Kidney tubule cell (primary cell): Measurements from ENCODE around the gene PCNX4.

ENCODE experiments used
- DNase-seq: peaks from one replicate; pipeline ENCODE4 v3.0.0-alpha.2; 2018; ENCODE audit warnings: low spot score

Gene PCNX4

GRCh38 chr14:60206249-60206670 is 114.5 kb downstream of the PCNX4 start:
- DNase-seq: no peak

- DNase-seq: no peak
Observed at GRCh38 chr14:60206837-60207533, 115.3 kb downstream of the PCNX4 start.

GRCh38 chr14:60210703-60211102 is 119.0 kb downstream of the PCNX4 start:
- DNase-seq: no peak

- no peak for DNase-seq
Observed at GRCh38 chr14:60211153-60211552, 119.4 kb downstream of the PCNX4 start.

- no peak for DNase-seq
Observed at GRCh38 chr14:60212503-60213371, 121.0 kb downstream of the PCNX4 start.

GRCh38 chr14:60214003-60214402 is 122.3 kb downstream of the PCNX4 start:
- DNase-seq: no peak

- no peak for DNase-seq
Observed at GRCh38 chr14:60214415-60215126, 122.8 kb downstream of the PCNX4 start.

GRCh38 chr14:60215127-60215444 is 123.4 kb downstream of the PCNX4 start:
- DNase-seq: no peak

- no peak for DNase-seq
Observed at GRCh38 chr14:60215520-60216420, 124.0 kb downstream of the PCNX4 start.

GRCh38 chr14:60217713-60218112 is 126.0 kb downstream of the PCNX4 start:
- no peak for DNase-seq
